Progenitor cell of endocrine pancreas (in vitro differentiated cells): Measurements from ENCODE around the gene AGBL5. TPM values are rescaled to one million over a fixed set of nuclear protein-coding genes. Genes with fewer than 3 reads are reported as not detected.

ENCODE experiments used
- DNase-seq: peaks from one replicate; pipeline ENCODE4 v3.0.0; 2021; ENCODE audit warnings: low spot score; ENCODE audit not compliant: unreplicated experiment
- H3K27ac Mint-ChIP-seq: 2 replicates; pipeline ENCODE4 v1.8.0; 2021; ENCODE audit warnings: mild to moderate bottlenecking, moderate library complexity, mixed read lengths
- H3K27me3 Mint-ChIP-seq: 2 replicates; pipeline ENCODE4 v1.8.0; 2021; ENCODE audit warnings: mixed read lengths
- H3K36me3 Mint-ChIP-seq: 2 replicates; pipeline ENCODE4 v1.8.0; 2022; ENCODE audit warnings: mixed read lengths; ENCODE audit not compliant: insufficient read depth
- H3K4me1 Mint-ChIP-seq: 2 replicates; pipeline ENCODE4 v1.8.0; 2021; ENCODE audit warnings: low read depth, mixed read lengths
- H3K4me3 Mint-ChIP-seq: 2 replicates; pipeline ENCODE4 v1.8.0; 2021; ENCODE audit warnings: low read depth, mild to moderate bottlenecking, moderate library complexity, mixed read lengths
- H3K9me3 Mint-ChIP-seq: 2 replicates; pipeline ENCODE4 v1.8.0; 2021; ENCODE audit warnings: low read depth, mixed read lengths
- CTCF ChIP-seq: fragments of 200-600 bp; sonication (generic); IDR thresholded peaks from one replicate; pipeline ENCODE4 v1.5.0; 2021; ENCODE audit warnings: antibody characterized with exemption, mild to moderate bottlenecking; ENCODE audit not compliant: unreplicated experiment
- total RNA-seq: library from RNA; stranded (reverse); gene quantifications from 2 replicates; pipeline ENCODE4 v1.2.1, GENCODE V29; 2021

The AGBL5 gene
- total RNA-seq, 1 donor from 2014 or later, result 60.2 TPM

GRCh38 chr2:27025281-27025800 lies 26.1 kb upstream of the AGBL5 start:
- H3K4me3 Mint-ChIP-seq, result no peak overlapping the region
- H3K27me3 Mint-ChIP-seq, result no peaks in the 10 kb centered on the region
- peaks cover 5% of the 10 kb centered on the region for H3K36me3 Mint-ChIP-seq
- H3K4me1 Mint-ChIP-seq, result peaks cover 2% of the 10 kb centered on the region
- no peak for DNase-seq
- no peak overlapping the region for H3K27ac Mint-ChIP-seq
- TF ChIP-seq CTCF, result no peak
- no peaks in the 10 kb centered on the region for H3K9me3 Mint-ChIP-seq

GRCh38 chr2:27025861-27026851 lies 25.3 kb upstream of the AGBL5 start:
- H3K4me3 Mint-ChIP-seq, result no peak overlapping the region
- no peaks in the 10 kb centered on the region for H3K9me3 Mint-ChIP-seq
- TF ChIP-seq CTCF, result no peak
- no peak for DNase-seq
- H3K4me1 Mint-ChIP-seq, result no peaks in the 10 kb centered on the region
- no peaks in the 10 kb centered on the region for H3K27me3 Mint-ChIP-seq
- H3K36me3 Mint-ChIP-seq, result peaks cover 5% of the 10 kb centered on the region
- H3K27ac Mint-ChIP-seq, result no peak overlapping the region

- Mint-ChIP-seq H3K36me3 (peaks cover 5% of the 10 kb centered on the region), H3K4me3 (no peak overlapping the region), H3K4me1 (peaks cover 1% of the 10 kb centered on the region), H3K27me3 (no peaks in the 10 kb centered on the region), H3K9me3 (no peaks in the 10 kb centered on the region), H3K27ac (no peak overlapping the region)
- TF ChIP-seq CTCF, result no peak
- no peak for DNase-seq
Measured at GRCh38 chr2:27027211-27027651, 24.2 kb upstream of the AGBL5 start.

GRCh38 chr2:27029051-27029450 lies 22.4 kb upstream of the AGBL5 start:
- peaks cover 10% of the 10 kb centered on the region for H3K4me1 Mint-ChIP-seq
- DNase-seq, result no peak
- peaks cover 4% of the 10 kb centered on the region for H3K36me3 Mint-ChIP-seq
- H3K9me3 Mint-ChIP-seq, result no peaks in the 10 kb centered on the region
- no peak for TF ChIP-seq CTCF
- H3K27ac Mint-ChIP-seq, result no peak overlapping the region
- H3K4me3 Mint-ChIP-seq, result no peak overlapping the region
- H3K27me3 Mint-ChIP-seq, result no peaks in the 10 kb centered on the region

GRCh38 chr2:27032495-27033252 lies 18.8 kb upstream of the AGBL5 start, which contains the start of gene TMEM214:
Gene TMEM214, plus strand, starts transcription at chr2:27032965. Its CDS starts 51 bp downstream, at chr2:27033016.
- no peaks in the 10 kb centered on the region for H3K27me3 Mint-ChIP-seq
- peak; percentile 74 for DNase-seq
- no peaks in the 10 kb centered on the region for H3K9me3 Mint-ChIP-seq
- peak within 1 kb of the TSS; percentile 92 for H3K27ac Mint-ChIP-seq
- H3K4me3 Mint-ChIP-seq, result peak within 1 kb of the TSS; percentile 93
- peaks cover 5% of the 10 kb centered on the region for H3K36me3 Mint-ChIP-seq
- H3K4me1 Mint-ChIP-seq, result peaks cover 12% of the 10 kb centered on the region
- TF ChIP-seq CTCF, result peak; percentile 27
